H1 (cell line): ENCODE results near the gene SCAMP2. TPM values are rescaled to one million over a fixed set of nuclear protein-coding genes. Genes with fewer than 3 reads are reported as not detected.

Experiments
- CTCF ChIA-PET: fragments of 300-600 bp; sonication (Branson Sonifier 250); formaldehyde crosslinking; loops from one replicate; lab custom pipeline; 2021; ENCODE audit not compliant: partially characterized antibody; lab: Charles Lee
- POLR2A ChIA-PET: fragments of 300-600 bp; sonication (Branson Sonifier 250); formaldehyde crosslinking; loops from one replicate; lab custom pipeline; 2021; ENCODE audit warnings: inconsistent platforms; ENCODE audit not compliant: partially characterized antibody; lab: Charles Lee
- DNase-seq, 2 experiments: peaks; one replicate each; pipeline versions ENCODE4 v3.0.0 to v3.0.0-alpha.2; 2010 to 2022; ENCODE audit warnings: low spot score in 2 of 2, low read depth in 1 of 2, mixed read lengths in 1 of 2
- FAIRE-seq: peaks from 2 replicates; lab custom pipeline; 2011; peaks lifted over from hg19 to GRCh38; lab: Jason Lieb, UNC
- H2AFZ ChIP-seq: 2 replicates; pipeline ENCODE4 v1.8.1; 2012; ENCODE audit warnings: low read length, inconsistent platforms
- H2AK5ac ChIP-seq: 2 replicates; pipeline ENCODE4 v1.6.1; 2013; ENCODE audit warnings: low read depth, low read length
- H2BK120ac ChIP-seq: replicated peaks from 2 replicates; pipeline ENCODE3; 2013; ENCODE audit warnings: low read depth, low read length, inconsistent platforms
- H2BK12ac ChIP-seq: 2 replicates; pipeline ENCODE4 v1.6.1; 2013; ENCODE audit warnings: low read depth, low read length
- H2BK15ac ChIP-seq: 2 replicates; pipeline ENCODE4 v1.6.1; 2013; ENCODE audit warnings: low read length
- H2BK20ac ChIP-seq: 2 replicates; pipeline ENCODE4 v1.6.1; 2013; ENCODE audit warnings: low read length
- H2BK5ac ChIP-seq: 2 replicates; pipeline ENCODE4 v1.6.1; 2013; ENCODE audit warnings: low read depth, low read length
- H3K14ac ChIP-seq: 2 replicates; pipeline ENCODE4 v1.6.1; 2013; ENCODE audit warnings: inconsistent platforms; ENCODE audit not compliant: insufficient read length
- H3K18ac ChIP-seq: 2 replicates; pipeline ENCODE4 v1.6.1; 2013; ENCODE audit warnings: low read length; ENCODE audit errors: extremely low read depth
- H3K23ac ChIP-seq: 2 replicates; pipeline ENCODE4 v1.6.1; 2013; ENCODE audit warnings: inconsistent platforms; ENCODE audit not compliant: insufficient read length
- H3K23me2 ChIP-seq: 2 replicates; pipeline ENCODE4 v1.6.1; 2013; ENCODE audit warnings: low read depth, low read length
- H3K27ac ChIP-seq: 2 replicates; pipeline ENCODE4 v1.6.1; 2011; ENCODE audit warnings: low read depth, low read length, inconsistent platforms
- H3K27me3 ChIP-seq, 4 experiments: replicated peaks in 1 of 4; 1 replicate in 1 of 4; 2 replicates in 3 of 4; pipeline versions ENCODE4 v1.6.1 to v1.8.1; 2011 to 2013; ENCODE audit warnings: low read length in 3 of 4, mild to moderate bottlenecking in 3 of 4, inconsistent platforms in 2 of 4, mixed read lengths in 2 of 4, moderate library complexity in 1 of 4; ENCODE audit not compliant: control insufficient read depth in 3 of 4, insufficient read depth in 3 of 4; ENCODE audit errors: extremely low read depth in 1 of 4
- H3K36me3 ChIP-seq, 4 experiments: 2 replicates each; pipeline versions ENCODE4 v1.6.1 to v1.8.1; 2011 to 2013; ENCODE audit warnings: mild to moderate bottlenecking in 4 of 4, low read length in 3 of 4, moderate library complexity in 2 of 4, control low read depth in 1 of 4, inconsistent platforms in 1 of 4; ENCODE audit not compliant: insufficient read depth in 4 of 4, control insufficient read depth in 2 of 4
- H3K4ac ChIP-seq: replicated peaks from 2 replicates; pipeline ENCODE3; 2013; ENCODE audit warnings: low read length, low read depth, mixed read lengths, inconsistent platforms; ENCODE audit not compliant: insufficient read length
- H3K4me1 ChIP-seq, 4 experiments: replicated peaks in 1 of 4; 1 replicate in 1 of 4; 2 replicates in 3 of 4; pipeline versions ENCODE4 v1.6.1 to v1.8.1; 2011 to 2013; ENCODE audit warnings: low read length in 3 of 4, inconsistent platforms in 2 of 4, mixed read lengths in 1 of 4; ENCODE audit not compliant: insufficient read depth in 4 of 4, control insufficient read depth in 3 of 4
- H3K4me2 ChIP-seq, 2 experiments: 2 replicates each; pipeline versions ENCODE4 v1.6.1 to v1.8.1; 2011 to 2013; ENCODE audit warnings: low read depth in 2 of 2, low read length in 2 of 2, control low read depth in 1 of 2, inconsistent platforms in 1 of 2, mild to moderate bottlenecking in 1 of 2; ENCODE audit not compliant: insufficient read depth in 1 of 2
- H3K4me3 ChIP-seq, 4 experiments: fragments of 200-600, 300-600 bp in 1 of 4; sonication (generic), shearing (Covaris generic), sonication (Bioruptor Twin) in 1 of 4; 2 replicates each; pipeline versions ENCODE4 v1.5.1 to v1.8.1; 2011 to 2016; ENCODE audit warnings: low read length in 4 of 4, low read depth in 3 of 4, control low read depth in 2 of 4, inconsistent platforms in 2 of 4, mild to moderate bottlenecking in 2 of 4, mixed read lengths in 1 of 4, moderate library complexity in 1 of 4; ENCODE audit not compliant: insufficient read depth in 2 of 4; ENCODE audit errors: extremely low read depth in 1 of 4
- H3K56ac ChIP-seq: replicated peaks from 2 replicates; pipeline ENCODE3; 2013; ENCODE audit warnings: low read depth, mild to moderate bottlenecking, mixed read lengths, low read length, inconsistent platforms; ENCODE audit not compliant: insufficient read length
- H3K79me1 ChIP-seq: 2 replicates; pipeline ENCODE4 v1.6.1; 2013; ENCODE audit warnings: low read depth, low read length, control low read depth
- H3K79me2 ChIP-seq, 2 experiments: 2 replicates each; pipeline versions ENCODE4 v1.6.1 to v1.8.1; 2012 to 2013; ENCODE audit warnings: low read length in 2 of 2, mild to moderate bottlenecking in 2 of 2, inconsistent platforms in 1 of 2; ENCODE audit not compliant: insufficient read depth in 2 of 2, control insufficient read depth in 1 of 2
- H3K9ac ChIP-seq, 4 experiments: replicated peaks in 1 of 4; 1 replicate in 1 of 4; 2 replicates in 3 of 4; pipeline versions ENCODE4 v1.6.1 to v1.8.1; 2011 to 2013; ENCODE audit warnings: low read depth in 3 of 4, low read length in 3 of 4, control low read depth in 2 of 4, mild to moderate bottlenecking in 2 of 4, moderate library complexity in 2 of 4, inconsistent platforms in 1 of 4; ENCODE audit errors: extremely low read depth in 1 of 4
- H3K9me3 ChIP-seq, 2 experiments: 2 replicates each; pipeline versions ENCODE4 v1.6.1 to v1.8.1; 2012 to 2013; ENCODE audit warnings: mild to moderate bottlenecking in 2 of 2, moderate library complexity in 2 of 2, control low read depth in 1 of 2, inconsistent platforms in 1 of 2, low read depth in 1 of 2, low read length in 1 of 2, mixed read lengths in 1 of 2; ENCODE audit not compliant: insufficient read depth in 2 of 2
- H4K20me1 ChIP-seq, 2 experiments: replicated peaks in 1 of 2; 2 replicates each; pipeline versions ENCODE3 to v1.8.1; 2011 to 2013; ENCODE audit warnings: inconsistent platforms in 2 of 2, low read length in 2 of 2, mild to moderate bottlenecking in 1 of 2; ENCODE audit not compliant: insufficient read depth in 2 of 2, control insufficient read depth in 1 of 2
- H4K5ac ChIP-seq: 2 replicates; pipeline ENCODE4 v1.6.1; 2013; ENCODE audit warnings: low read length, low read depth, mixed read lengths, inconsistent platforms; ENCODE audit not compliant: insufficient read length
- H4K8ac ChIP-seq: 2 replicates; pipeline ENCODE4 v1.8.0; 2013; ENCODE audit warnings: mild to moderate bottlenecking, moderate library complexity, low read length, inconsistent platforms; ENCODE audit not compliant: insufficient read depth; ENCODE audit errors: extremely low read depth
- H4K91ac ChIP-seq: replicated peaks from 2 replicates; pipeline ENCODE3; 2013; ENCODE audit warnings: low read length, mixed read lengths, inconsistent platforms; ENCODE audit not compliant: insufficient read length
- NRF1 ChIP-seq: IDR thresholded peaks from 2 replicates; pipeline ENCODE4 v1.6.1; 2011; ENCODE audit warnings: mild to moderate bottlenecking, low read depth, low read length, improper control_type of control experiment
- SIRT6 ChIP-seq: IDR thresholded peaks from one replicate; pipeline ENCODE4 v1.7.1; 2012; ENCODE audit warnings: low read length, inconsistent platforms
- SP1 ChIP-seq: IDR thresholded peaks from 2 replicates; pipeline ENCODE4 v1.6.1; 2011; ENCODE audit warnings: low read depth, low read length
- SRF ChIP-seq: IDR thresholded peaks from 2 replicates; pipeline ENCODE4 v1.6.1; 2011; ENCODE audit warnings: mild to moderate bottlenecking, low read depth, low read length, moderate library complexity
- WGBS, 2 experiments: shearing (Covaris generic) in 1 of 2; methylation state at CpG; one replicate each; pipeline versions ENCODE4 v1.1.6 to v1.1.7; 2013 to 2015; ENCODE audit warnings: low lambda C conversion rate in 2 of 2, mixed read lengths in 2 of 2, inconsistent platforms in 1 of 2, low coverage in 1 of 2, missing lambda C conversion rate in 1 of 2; ENCODE audit not compliant: insufficient replicate concordance in 2 of 2, insufficient coverage in 1 of 2, insufficient read length in 1 of 2; ENCODE audit errors: extremely low coverage in 1 of 2, missing lambda C conversion rate in 1 of 2; 5-methylcytosine and 5-hydroxymethylcytosine counted together
- polyA plus RNA-seq, 7 experiments: library from polyadenylated mRNA; depleted of rRNA in 3 of 7; stranded (reverse) in 5 of 7; unstranded in 2 of 7; fragments of >200 nt in 5 of 7; fragments of 200-250 nt in 2 of 7; gene quantifications; 1 replicate in 5 of 7; 2 replicates in 1 of 7; 4 replicates in 1 of 7; pipeline versions ENCODE4 v1.2.1 to v1.2.3, GENCODE V29; 2011 to 2013; ENCODE audit warnings: missing spikeins in 2 of 7, mixed read lengths in 2 of 7
- total RNA-seq: library from RNA; stranded (reverse); fragmentation: NEBNext Ultra II Directional; extraction: Animal tissue kit (Norgen Biotek cat#: 25700); gene quantifications from 2 replicates; pipeline ENCODE4 v1.2.1, GENCODE V29; 2021

The SCAMP2 gene
- total and polyA plus RNA-seq, 2 of the 8 experiments (the other 6 are each of a cell fraction or from before 2014, with no cell fraction given): 41.7 to 131 TPM

- POLR2A ChIA-PET: interaction anchor here (0.8 to 2.8 kb wide), 4 partner anchors 10 to 21 kb away, joined by 3 to 14 read pairs (median 8); partner anchors contain the start of gene CSK
- H4K20me1 ChIP-seq: peaks cover 25 to 43% of the 10 kb centered on the region in 2 experiments
Measured at GRCh38 chr15:74794248-74794969, 78.8 kb downstream of the SCAMP2 start.

More at GRCh38 chr15:74794248-74794969, 78.8 kb downstream of the SCAMP2 start:
- Histone ChIP-seq H2AFZ (no peak overlapping the region), H3K27ac (no peak overlapping the region), H3K4me1 (peaks cover 0 to 10% (median 3%) of the 10 kb centered on the region in 4 experiments; a peak in 6 of 7 replicates), H4K5ac (no peak overlapping the region), H2BK15ac (no peak overlapping the region), H2BK5ac (no peak overlapping the region), H3K9ac (no peak overlapping the region), H3K36me3 (no peaks in the 10 kb centered on the region), H2BK12ac (no peak overlapping the region), H3K23ac (no peak overlapping the region), H2AK5ac (no peak overlapping the region), H4K91ac (no peak overlapping the region), H2BK120ac (no peak overlapping the region), H4K8ac (no peak overlapping the region), H3K4ac (no peak overlapping the region), H2BK20ac (no peak overlapping the region), H3K79me1 (peaks cover 18% of the 10 kb centered on the region; the same call in 1 of the 2 replicates), H3K4me2 (no peak overlapping the region), H3K14ac (no peak overlapping the region), H3K23me2 (no peaks in the 10 kb centered on the region), H3K79me2 (peaks cover 0 to 7% of the 10 kb centered on the region in 2 experiments; a peak in 1 of 4 replicates), H3K27me3 (no peaks in the 10 kb centered on the region), H3K9me3 (no peaks in the 10 kb centered on the region), H3K56ac (no peak overlapping the region), H3K18ac (no peak overlapping the region), H3K4me3 (no peak overlapping the region)
- no peak for FAIRE-seq
- TF ChIP-seq SP1 (no peak), SRF (no peak), SIRT6 (no peak), NRF1 (no peak)
- CTCF ChIA-PET: interaction anchor here (0.8 to 53.7 kb wide), 14 partner anchors 7 to 169 kb away, joined by 3 to 1439 read pairs (median 6); partner anchors contain the start of genes CLK3 and CSK
- DNase-seq: no peak
- 91% methylated on average over 6 of the region's 9 CpGs; no CpG with 5 or more reads in 1 of the 2 experiments for WGBS, 2 experiments
